Measurements from ENCODE around the gene LIME1.
A peak's percentile ranks its signal among the peaks of the same experiment; 100 is the strongest.
"Not testable (repeated sequence)": the region's sequence is repeated elsewhere in the genome, so short reads cannot be mapped to it uniquely, and the experiment has no call there.

LIME1 gene

DNA sequence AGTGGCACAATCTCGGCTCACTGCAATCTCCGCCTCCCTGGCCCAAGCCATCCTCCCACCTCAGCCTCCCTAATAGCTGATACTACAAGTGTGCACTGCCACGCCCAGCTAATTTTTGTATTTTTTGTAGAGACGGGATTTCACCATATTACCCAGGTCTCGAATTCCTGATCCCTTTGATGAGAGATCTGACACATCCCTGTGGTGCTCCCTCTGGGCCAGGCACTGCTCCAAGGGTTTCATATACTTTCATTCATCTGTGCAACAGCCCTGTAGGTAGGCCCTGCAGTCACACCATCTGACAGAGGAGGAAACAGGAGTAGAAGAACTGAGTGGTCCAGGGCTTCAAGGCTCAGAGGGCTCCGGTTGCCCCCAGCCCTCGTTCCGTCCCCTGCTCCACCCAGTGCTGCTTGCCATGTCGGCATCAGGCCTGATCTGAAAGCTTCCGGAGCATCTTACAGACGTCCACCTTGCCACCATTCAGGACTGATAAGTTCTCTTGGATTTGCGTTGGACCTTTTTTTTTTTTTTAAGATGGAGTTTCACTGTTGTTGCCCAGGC is 25.3 kb upstream of the LIME1 start:
- no peak overlapping the region for H3K4me3 ChIP-seq (replicated peaks in 1 of 2; ENCODE audit: low read depth in 2 of 2, low read length in 2 of 2)
- DNase-seq (ENCODE audit: low read depth in 2 of 2): no peak
- TF ChIP-seq, protein P1, sequence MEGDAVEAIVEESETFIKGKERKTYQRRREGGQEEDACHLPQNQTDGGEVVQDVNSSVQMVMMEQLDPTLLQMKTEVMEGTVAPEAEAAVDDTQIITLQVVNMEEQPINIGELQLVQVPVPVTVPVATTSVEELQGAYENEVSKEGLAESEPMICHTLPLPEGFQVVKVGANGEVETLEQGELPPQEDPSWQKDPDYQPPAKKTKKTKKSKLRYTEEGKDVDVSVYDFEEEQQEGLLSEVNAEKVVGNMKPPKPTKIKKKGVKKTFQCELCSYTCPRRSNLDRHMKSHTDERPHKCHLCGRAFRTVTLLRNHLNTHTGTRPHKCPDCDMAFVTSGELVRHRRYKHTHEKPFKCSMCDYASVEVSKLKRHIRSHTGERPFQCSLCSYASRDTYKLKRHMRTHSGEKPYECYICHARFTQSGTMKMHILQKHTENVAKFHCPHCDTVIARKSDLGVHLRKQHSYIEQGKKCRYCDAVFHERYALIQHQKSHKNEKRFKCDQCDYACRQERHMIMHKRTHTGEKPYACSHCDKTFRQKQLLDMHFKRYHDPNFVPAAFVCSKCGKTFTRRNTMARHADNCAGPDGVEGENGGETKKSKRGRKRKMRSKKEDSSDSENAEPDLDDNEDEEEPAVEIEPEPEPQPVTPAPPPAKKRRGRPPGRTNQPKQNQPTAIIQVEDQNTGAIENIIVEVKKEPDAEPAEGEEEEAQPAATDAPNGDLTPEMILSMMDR (IDR thresholded peaks at IDR 0.05; ENCODE audit: low read depth, low read length): no peak

DNA sequence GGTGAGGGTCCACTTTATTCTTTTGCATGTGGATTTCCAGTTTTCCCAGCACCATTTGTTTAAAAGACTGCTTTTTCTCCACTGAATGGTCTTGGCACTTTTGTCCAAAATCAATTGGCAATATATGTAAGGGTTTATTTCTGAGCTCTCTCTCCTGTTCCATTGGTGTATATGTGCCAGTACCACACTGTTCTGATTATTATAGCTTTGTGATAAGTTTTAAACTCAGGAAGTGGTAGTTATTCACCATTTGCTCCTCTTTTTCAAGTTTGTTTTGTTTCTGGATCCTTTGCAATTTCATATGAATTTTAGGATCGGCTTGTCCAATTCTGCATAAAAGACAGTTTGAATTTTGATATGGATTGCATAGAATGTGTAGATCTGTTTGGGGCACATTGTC is 24.3 kb upstream of the LIME1 start:
- TF ChIP-seq, protein P1 (IDR thresholded peaks at IDR 0.05; ENCODE audit: low read depth, low read length): no peak
- no peak overlapping the region for H3K4me3 ChIP-seq (replicated peaks in 1 of 2; ENCODE audit: low read depth in 2 of 2, low read length in 2 of 2)
- no peak for DNase-seq (ENCODE audit: low read depth in 2 of 2)

DNA sequence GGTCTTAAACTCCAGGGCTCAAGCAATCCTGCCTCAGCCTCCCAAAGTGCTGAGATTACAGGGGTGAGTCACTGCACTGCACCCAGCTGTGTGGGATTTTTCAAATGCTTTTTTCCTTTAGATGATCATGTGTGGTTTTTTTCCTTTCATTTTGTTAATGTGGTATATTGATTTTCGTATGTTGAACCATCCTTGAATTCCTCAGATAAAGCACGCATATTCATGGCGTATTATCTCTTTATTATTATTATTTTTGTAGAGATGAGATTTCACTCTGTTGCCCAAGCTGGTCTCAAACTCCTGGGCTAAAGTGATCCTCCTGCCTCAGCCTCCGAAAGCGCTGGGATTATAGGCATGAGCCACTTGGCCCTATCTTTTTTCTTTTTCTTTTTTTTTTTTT is 21.6 kb upstream of the LIME1 start:
- H3K4me3 ChIP-seq (replicated peaks in 1 of 2; ENCODE audit: low read depth in 2 of 2, low read length in 2 of 2): no peak overlapping the region
- TF ChIP-seq, protein P1 (IDR thresholded peaks at IDR 0.05; ENCODE audit: low read depth, low read length): no peak
- DNase-seq (ENCODE audit: low read depth in 2 of 2): no peak

DNA sequence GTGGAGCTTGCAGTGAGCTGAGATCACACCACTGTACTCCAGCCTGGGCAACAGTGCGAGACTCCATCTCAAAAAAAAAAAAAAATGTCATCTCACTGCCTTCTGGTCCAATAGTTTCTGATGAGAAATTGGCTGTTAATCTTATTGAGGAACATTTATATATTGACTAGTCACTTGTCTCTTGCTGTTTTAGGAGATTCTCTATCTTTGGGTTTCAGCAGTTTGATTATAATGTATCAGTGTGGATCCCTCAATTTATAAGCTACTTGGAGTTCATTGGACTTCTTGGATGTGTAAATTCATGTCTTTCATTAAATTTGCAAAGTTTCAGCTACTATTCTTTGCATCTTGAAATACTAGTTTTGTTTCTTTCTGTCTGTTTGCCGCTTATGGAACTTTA is 17.5 kb upstream of the LIME1 start:
- TF ChIP-seq, protein P1 (IDR thresholded peaks at IDR 0.05; ENCODE audit: low read depth, low read length): no peak
- no peak overlapping the region for H3K4me3 ChIP-seq (replicated peaks in 1 of 2; ENCODE audit: low read depth in 2 of 2, low read length in 2 of 2)
- no peak for DNase-seq (ENCODE audit: low read depth in 2 of 2)

DNA sequence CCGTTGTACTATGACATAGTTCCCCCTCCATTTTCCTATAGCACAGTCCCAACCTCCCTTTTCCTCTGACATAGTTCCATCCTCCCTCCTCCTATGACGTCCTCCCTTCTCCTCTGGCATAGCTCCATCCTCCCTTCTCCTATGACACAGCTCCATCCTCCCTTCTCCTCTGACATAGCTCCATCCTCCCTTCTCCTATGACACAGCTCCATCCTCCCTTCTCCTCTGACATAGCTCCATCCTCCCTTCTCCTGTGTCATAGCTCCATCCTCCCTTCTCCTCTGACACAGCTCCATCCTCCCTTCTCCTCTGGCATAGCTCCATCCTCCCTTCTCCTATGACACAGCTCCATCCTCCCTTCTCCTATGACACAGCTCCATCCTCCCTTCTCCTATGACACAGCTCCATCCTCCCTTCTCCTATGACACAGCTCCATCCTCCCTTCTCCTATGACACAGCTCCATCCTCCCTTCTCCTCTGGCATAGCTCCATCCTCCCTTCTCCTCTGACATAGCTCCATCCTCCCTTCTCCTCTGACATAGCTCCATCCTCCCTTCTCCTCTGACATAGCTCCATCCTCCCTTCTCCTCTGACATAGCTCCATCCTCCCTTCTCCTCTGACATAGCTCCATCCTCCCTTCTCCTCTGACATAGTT is 13.4 kb upstream of the LIME1 start:
- DNase-seq (ENCODE audit: low read depth in 2 of 2): peak in 1 of 2 donors; percentile 51
- H3K4me3 ChIP-seq (replicated peaks in 1 of 2; ENCODE audit: low read depth in 2 of 2, low read length in 2 of 2): not testable (repeated sequence)

DNA sequence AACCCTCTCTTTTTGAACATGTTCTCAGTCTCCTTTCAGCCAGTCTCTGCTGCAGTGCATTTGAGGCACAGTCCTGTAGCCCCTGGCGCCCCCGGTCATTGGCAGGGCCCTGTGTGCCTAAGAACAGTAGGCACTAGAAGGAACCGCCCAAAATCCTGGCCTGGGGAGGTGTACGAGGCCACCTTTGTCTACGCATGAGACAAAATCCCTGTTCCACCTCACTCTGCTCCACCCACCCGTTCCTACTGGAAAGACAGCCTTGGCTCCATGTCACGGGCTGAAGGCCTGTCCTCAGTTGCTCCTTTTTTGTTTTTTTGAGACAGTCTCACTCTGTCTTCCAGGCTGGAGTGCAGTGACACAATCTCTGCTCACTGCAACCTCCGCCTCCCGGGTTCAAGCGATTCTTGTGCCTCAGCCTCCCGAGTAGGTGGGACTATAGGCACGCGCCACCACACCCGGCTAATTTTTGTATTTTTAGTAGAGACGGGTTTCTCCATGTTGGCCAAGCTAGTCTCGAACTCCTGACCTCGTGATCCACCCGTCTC is 6.2 kb upstream of the LIME1 start:
- not testable (repeated sequence) for DNase-seq (ENCODE audit: low read depth in 2 of 2); H3K4me3 ChIP-seq (replicated peaks in 1 of 2; ENCODE audit: low read depth in 2 of 2, low read length in 2 of 2)

DNA sequence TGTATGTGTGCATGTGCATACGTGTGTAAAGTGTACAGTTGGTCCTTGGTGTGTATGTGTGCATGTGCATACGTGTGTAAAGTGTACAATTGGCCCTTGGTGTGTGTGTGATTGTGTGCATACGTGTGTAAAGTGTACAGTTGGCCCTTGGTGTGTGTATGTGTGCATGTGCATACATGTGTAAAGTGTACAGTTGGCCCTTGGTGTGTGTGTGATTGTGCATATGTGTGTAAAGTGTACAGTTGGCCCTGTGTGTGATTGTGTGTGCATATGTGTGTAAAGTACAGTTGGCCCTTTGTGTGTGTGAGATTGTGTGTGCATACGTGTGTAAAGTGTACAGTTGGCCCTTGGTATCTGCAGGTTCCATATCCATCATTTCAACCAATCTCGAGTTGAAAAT is 5.1 kb upstream of the LIME1 start:
- TF ChIP-seq, protein P1 (IDR thresholded peaks at IDR 0.05; ENCODE audit: low read depth, low read length): no peak
- H3K4me3 ChIP-seq (replicated peaks in 1 of 2; ENCODE audit: low read depth in 2 of 2, low read length in 2 of 2): no peak overlapping the region

More for the DNA sequence above, 5.1 kb upstream of the LIME1 start:
- DNase-seq (ENCODE audit: low read depth in 2 of 2): no peak

All from cardiac fibroblast (primary cell).